ENCODE results near the gene PDIA5.

PDIA5 gene

GRCh38 chr3:123066896-123067688 lies at the start of gene PDIA5:
TSS of gene PDIA5 (plus strand) at chr3:123067025. CDS start at chr3:123067165, 140 bp downstream.
- peak; percentile 92 for DNase-seq

GRCh38 chr3:123018683-123019082 lies 48.1 kb upstream of the PDIA5 start:
- DNase-seq: no peak

- DNase-seq: no peak
These were observed 47.7 kb upstream of the PDIA5 start for GRCh38 chr3:123019161-123019560.

- DNase-seq: no peak
These were observed 47.2 kb upstream of the PDIA5 start for GRCh38 chr3:123019591-123019990.

GRCh38 chr3:123020709-123021108 lies 46.1 kb upstream of the PDIA5 start:
- no peak for DNase-seq

GRCh38 chr3:123021388-123021787 lies 45.4 kb upstream of the PDIA5 start:
- DNase-seq: no peak

- no peak for DNase-seq
These were observed 44.8 kb upstream of the PDIA5 start for GRCh38 chr3:123021996-123022510.

GRCh38 chr3:123024056-123024455 lies 42.8 kb upstream of the PDIA5 start:
- no peak for DNase-seq

GRCh38 chr3:123025642-123026521 lies 40.9 kb upstream of the PDIA5 start:
- DNase-seq: peak; percentile 4

- DNase-seq: peak; percentile 34
These were observed 40.1 kb upstream of the PDIA5 start for GRCh38 chr3:123026565-123027291.

- peak; percentile 39 for DNase-seq
These were observed 39.3 kb upstream of the PDIA5 start, which contains the start of gene SEMA5B for GRCh38 chr3:123027292-123028232. TSS of gene SEMA5B (minus strand) at chr3:123027763. CDS start at chr3:122961263, 66,500 bp downstream.

GRCh38 chr3:123028233-123028828 lies 38.5 kb upstream of the PDIA5 start:
- DNase-seq: peak; percentile 35

- no peak for DNase-seq
These were observed 35.8 kb upstream of the PDIA5 start for GRCh38 chr3:123031051-123031450.

- no peak for DNase-seq
These were observed 34.8 kb upstream of the PDIA5 start for GRCh38 chr3:123032057-123032456.

- DNase-seq: no peak
These were observed 32.7 kb upstream of the PDIA5 start for GRCh38 chr3:123034120-123034519.

GRCh38 chr3:123034996-123035395 lies 31.8 kb upstream of the PDIA5 start:
- DNase-seq: no peak

GRCh38 chr3:123036352-123037014 lies 30.3 kb upstream of the PDIA5 start:
- DNase-seq: no peak

GRCh38 chr3:123037015-123037375 lies 29.8 kb upstream of the PDIA5 start:
- DNase-seq: no peak

- DNase-seq: no peak
These were observed 28.1 kb upstream of the PDIA5 start for GRCh38 chr3:123038751-123039150.

- no peak for DNase-seq
These were observed 27.6 kb upstream of the PDIA5 start for GRCh38 chr3:123039178-123039577.

- no peak for DNase-seq
These were observed 24.4 kb upstream of the PDIA5 start for GRCh38 chr3:123042413-123042812.

Measured in stimulated activated CD4-positive, alpha-beta T cell treated with anti-CD3 and anti-CD28 coated beads, Interleukin-15, amount 100 ng/mL, for 24 hours (primary cell).